HCEC 1CT (cell line): ENCODE results near the gene ARID1B.

ENCODE experiments used
- DNase-seq: peaks from one replicate; pipeline ENCODE4 v3.0.0-alpha.2; 2017

ARID1B gene

GRCh38 chr6:156857573-156857972 lies 80.4 kb downstream of the ARID1B start:
- DNase-seq: peak; percentile 45

GRCh38 chr6:156859686-156860085 lies 82.5 kb downstream of the ARID1B start:
- no peak for DNase-seq

- no peak for DNase-seq
Observed at GRCh38 chr6:156862711-156863110, 85.5 kb downstream of the ARID1B start.

- DNase-seq: no peak
Observed at GRCh38 chr6:156863504-156863903, 86.3 kb downstream of the ARID1B start.

- no peak for DNase-seq
Observed at GRCh38 chr6:156864557-156864956, 87.4 kb downstream of the ARID1B start.

- peak; percentile 12 for DNase-seq
Observed at GRCh38 chr6:156865019-156865629, 87.9 kb downstream of the ARID1B start.

GRCh38 chr6:156866220-156867015 lies 89.2 kb downstream of the ARID1B start:
- DNase-seq: peak; percentile 58

- DNase-seq: no peak
Observed at GRCh38 chr6:156867121-156867520, 89.9 kb downstream of the ARID1B start.

GRCh38 chr6:156868385-156868784 lies 91.2 kb downstream of the ARID1B start:
- no peak for DNase-seq

- no peak for DNase-seq
Observed at GRCh38 chr6:156869980-156870398, 92.8 kb downstream of the ARID1B start.

GRCh38 chr6:156870924-156871539 lies 93.9 kb downstream of the ARID1B start:
- DNase-seq: no peak

- DNase-seq: no peak
Observed at GRCh38 chr6:156872903-156873302, 95.7 kb downstream of the ARID1B start.

GRCh38 chr6:156873654-156874380 lies 96.6 kb downstream of the ARID1B start:
- no peak for DNase-seq

- no peak for DNase-seq
Observed at GRCh38 chr6:156875062-156875461, 97.9 kb downstream of the ARID1B start.

- no peak for DNase-seq
Observed at GRCh38 chr6:156876302-156876701, 99.1 kb downstream of the ARID1B start.

- DNase-seq: no peak
Observed at GRCh38 chr6:156877126-156877863, 100.1 kb downstream of the ARID1B start.

GRCh38 chr6:156878681-156879080 lies 101.5 kb downstream of the ARID1B start:
- no peak for DNase-seq

GRCh38 chr6:156879186-156879585 lies 102.0 kb downstream of the ARID1B start:
- DNase-seq: no peak

GRCh38 chr6:156879591-156879990 lies 102.4 kb downstream of the ARID1B start:
- DNase-seq: no peak

GRCh38 chr6:156880913-156881312 lies 103.7 kb downstream of the ARID1B start:
- DNase-seq: no peak

GRCh38 chr6:156881687-156882629 lies 104.8 kb downstream of the ARID1B start:
- no peak for DNase-seq
